HEK293 (cell line): ENCODE results near the gene APOBEC3B.
"Not testable (repeated sequence)": the region's sequence is repeated elsewhere in the genome, so short reads cannot be mapped to it uniquely, and the experiment has no call there.

ENCODE experiments used
- CTCF ChIA-PET: fragments of 350-600 bp; formaldehyde crosslinking; extraction: SDS; loops from one replicate; lab custom pipeline; 2021; ENCODE audit warnings: antibody characterized with exemption; lab: Yijun Ruan, JAX
- POLR2A ChIA-PET: fragments of 300-600 bp; formaldehyde crosslinking; extraction: SDS; loops from one replicate; lab custom pipeline; 2020; ENCODE audit warnings: antibody characterized with exemption, inconsistent platforms; lab: Yijun Ruan, JAX
- H3K27ac ChIP-seq: fragments of 200-500 bp; sonication (Bioruptor generic); 2 replicates; pipeline ENCODE4 v1.5.1; 2014; ENCODE audit warnings: low read depth, low read length, control low read depth, inconsistent platforms; ENCODE audit errors: extremely low read depth
- H3K36me3 ChIP-seq, 2 experiments: fragments of 200-500 bp in 1 of 2; sonication (Bioruptor generic) in 1 of 2; 1 replicate in 1 of 2; 2 replicates in 1 of 2; pipeline ENCODE4 v1.5.1; 2014 to 2017; ENCODE audit warnings: inconsistent platforms in 2 of 2, low read length in 2 of 2; ENCODE audit not compliant: control insufficient read depth in 2 of 2, insufficient read depth in 1 of 2
- H3K4me1 ChIP-seq: fragments of 200-500 bp; sonication (Bioruptor generic); 2 replicates; pipeline ENCODE4 v1.5.1; 2014; ENCODE audit warnings: mild to moderate bottlenecking, low read length, inconsistent platforms; ENCODE audit not compliant: control insufficient read depth, insufficient read depth
- H3K4me3 ChIP-seq: 2 replicates; pipeline ENCODE4 v1.5.1; 2011; ENCODE audit warnings: low read depth, mild to moderate bottlenecking, control low read depth, low read length, moderate library complexity
- H3K9me3 ChIP-seq: fragments of 200-500 bp; sonication (Bioruptor generic); 2 replicates; pipeline ENCODE4 v1.5.1; 2014; ENCODE audit warnings: low read depth, low read length, inconsistent platforms; ENCODE audit not compliant: control insufficient read depth, insufficient read depth
- FEZF1 ChIP-seq: fragments of 450-650 bp; formaldehyde crosslinking; IDR thresholded peaks from 2 replicates; pipeline ENCODE4 v1.5.1; 2016; ENCODE audit warnings: missing biosample characterization, missing genetic modification characterization
- IKZF3 ChIP-seq: fragments of 450-650 bp; IDR thresholded peaks from 2 replicates; pipeline ENCODE4 v1.5.0; 2018; ENCODE audit warnings: missing biosample characterization, mild to moderate bottlenecking, missing genetic modification characterization, moderate library complexity
- KLF16 ChIP-seq: fragments of 450-650 bp; formaldehyde crosslinking; IDR thresholded peaks from 2 replicates; pipeline ENCODE4 v1.5.1; 2017; ENCODE audit warnings: missing biosample characterization, missing genetic modification characterization
- SCRT2 ChIP-seq: fragments of 450-650 bp; formaldehyde crosslinking; IDR thresholded peaks from 2 replicates; pipeline ENCODE4 v1.5.1; 2016; ENCODE audit warnings: missing biosample characterization, missing genetic modification characterization
- YY1 ChIP-seq: fragments of 450-650 bp; formaldehyde crosslinking; IDR thresholded peaks from 2 replicates; pipeline ENCODE4 v1.5.1; 2018; ENCODE audit warnings: missing biosample characterization, missing genetic modification characterization
- ZBTB17 ChIP-seq: fragments of 450-650 bp; formaldehyde crosslinking; IDR thresholded peaks from 2 replicates; pipeline ENCODE4 v1.5.1; 2016; ENCODE audit warnings: missing biosample characterization, missing genetic modification characterization
- ZBTB21 ChIP-seq: fragments of 450-650 bp; formaldehyde crosslinking; IDR thresholded peaks from 2 replicates; pipeline ENCODE4 v1.5.1; 2017; ENCODE audit warnings: missing biosample characterization, missing genetic modification characterization
- ZIC2 ChIP-seq: fragments of 450-650 bp; formaldehyde crosslinking; IDR thresholded peaks from 2 replicates; pipeline ENCODE4 v1.5.1; 2016; ENCODE audit warnings: missing biosample characterization, missing genetic modification characterization
- ZNF202 ChIP-seq: fragments of 450-650 bp; formaldehyde crosslinking; IDR thresholded peaks from 2 replicates; pipeline ENCODE4 v1.5.1; 2016; ENCODE audit warnings: missing biosample characterization, missing genetic modification characterization, borderline replicate concordance
- ZNF24 ChIP-seq: fragments of 450-650 bp; formaldehyde crosslinking; IDR thresholded peaks from 2 replicates; pipeline ENCODE4 v1.5.1; 2016; ENCODE audit warnings: missing biosample characterization, missing genetic modification characterization
- ZNF274 ChIP-seq, 2 experiments: fragments of 200-500 bp in 1 of 2; fragments of 450-650 bp in 1 of 2; sonication (Bioruptor generic) in 1 of 2; formaldehyde crosslinking in 1 of 2; IDR thresholded peaks; 2 replicates each; pipeline versions ENCODE4 v1.5.1 to v1.6.1; 2014 to 2016; ENCODE audit warnings: borderline replicate concordance in 1 of 2, inconsistent platforms in 1 of 2, low read length in 1 of 2, missing biosample characterization in 1 of 2, missing genetic modification characterization in 1 of 2
- ZNF416 ChIP-seq: fragments of 450-650 bp; formaldehyde crosslinking; IDR thresholded peaks from 2 replicates; pipeline ENCODE4 v1.5.1; 2016; ENCODE audit warnings: missing biosample characterization, missing genetic modification characterization
- ZNF600 ChIP-seq: fragments of 450-650 bp; formaldehyde crosslinking; IDR thresholded peaks from 2 replicates; pipeline ENCODE4 v1.5.1; 2016; ENCODE audit warnings: missing biosample characterization, missing genetic modification characterization
- ZNF626 ChIP-seq: fragments of 450-650 bp; sonication (Bioruptor Pico); formaldehyde crosslinking; IDR thresholded peaks from 2 replicates; pipeline ENCODE4 v1.5.1; 2018; ENCODE audit warnings: missing biosample characterization, missing genetic modification characterization, inconsistent platforms
- ZNF701 ChIP-seq: fragments of 450-650 bp; formaldehyde crosslinking; IDR thresholded peaks from 2 replicates; pipeline ENCODE4 v1.5.1; 2016; ENCODE audit warnings: missing biosample characterization, missing genetic modification characterization
- ZNF776 ChIP-seq: fragments of 450-650 bp; formaldehyde crosslinking; IDR thresholded peaks from 2 replicates; pipeline ENCODE4 v1.5.0; 2017; ENCODE audit warnings: missing biosample characterization, missing genetic modification characterization, borderline replicate concordance
- ZNF837 ChIP-seq: fragments of 450-650 bp; formaldehyde crosslinking; IDR thresholded peaks from 2 replicates; pipeline ENCODE4 v1.5.1; 2016; ENCODE audit warnings: missing biosample characterization, missing genetic modification characterization
- TF ChIP-seq, protein P1 (sequence below): fragments of 450-650 bp; formaldehyde crosslinking; IDR thresholded peaks from 2 replicates; pipeline ENCODE4 v1.5.1; 2016; ENCODE audit warnings: missing biosample characterization, missing genetic modification characterization, borderline replicate concordance
- TF ChIP-seq, protein P2 (sequence below): sonication (generic); formaldehyde crosslinking; IDR thresholded peaks from 2 replicates; pipeline ENCODE4 v1.8.1; 2022; ENCODE audit warnings: mild to moderate bottlenecking, moderate library complexity, missing genetic modification reagents
- TF ChIP-seq, protein P3 (sequence below): fragments of 450-650 bp; formaldehyde crosslinking; IDR thresholded peaks from 2 replicates; pipeline ENCODE4 v1.5.1; 2016; ENCODE audit warnings: missing biosample characterization, missing genetic modification characterization, borderline replicate concordance

APOBEC3B gene

DNA sequence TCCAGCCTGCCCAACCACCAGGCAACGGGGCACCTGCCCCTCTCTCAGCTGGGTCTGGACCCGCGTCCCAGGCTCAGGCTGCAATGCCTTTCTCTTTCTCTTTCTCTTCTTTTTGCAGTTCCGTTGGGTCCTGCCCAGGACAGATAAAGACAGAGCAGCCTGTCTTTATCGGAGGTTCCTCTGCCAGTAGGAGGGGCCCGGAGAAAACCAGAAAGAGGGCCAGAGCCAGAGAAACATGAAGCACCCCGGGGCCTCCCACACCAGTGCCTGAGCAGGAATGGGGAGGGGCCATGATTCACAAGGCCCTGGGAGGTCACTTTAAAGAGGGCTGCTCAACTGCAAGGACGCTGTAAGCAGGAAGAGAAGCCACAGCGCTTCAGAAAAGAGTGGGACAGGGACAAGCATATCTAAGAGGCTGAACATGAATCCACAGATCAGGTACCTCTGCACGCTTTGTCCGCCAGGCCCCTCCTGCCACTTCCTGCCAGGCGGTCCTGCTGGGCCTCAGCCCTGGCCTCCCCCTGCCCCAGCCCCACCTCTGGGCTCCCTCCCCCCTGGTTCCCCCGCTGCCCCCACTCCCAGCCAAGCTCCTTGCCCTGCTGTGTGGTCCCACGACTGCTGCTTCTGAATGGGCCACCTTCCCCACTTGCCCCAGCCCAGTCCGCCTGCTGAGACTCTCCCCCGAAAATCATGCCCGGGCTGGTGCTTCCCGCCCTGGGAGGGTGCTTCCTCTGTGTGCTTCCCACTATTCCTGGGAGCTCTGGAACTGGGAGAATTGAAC lies 32.0 kb downstream of the APOBEC3B start, which contains the start of gene APOBEC3C (continued):
- TF ChIP-seq ZNF600 (tag by site-specific recombination) (0 out of 2 replicates have a peak, but pooled peaks have one; percentile 16), KLF16 (tag by site-specific recombination) (no peak), YY1 (0 out of 2 replicates have a peak, but pooled peaks have one; percentile 21), SCRT2 (tag by site-specific recombination) (no peak), IKZF3 (tag by site-specific recombination) (peak; percentile 83), ZNF776 (no peak), ZNF416 (tag by site-specific recombination) (no peak)
- TF ChIP-seq, protein P1, sequence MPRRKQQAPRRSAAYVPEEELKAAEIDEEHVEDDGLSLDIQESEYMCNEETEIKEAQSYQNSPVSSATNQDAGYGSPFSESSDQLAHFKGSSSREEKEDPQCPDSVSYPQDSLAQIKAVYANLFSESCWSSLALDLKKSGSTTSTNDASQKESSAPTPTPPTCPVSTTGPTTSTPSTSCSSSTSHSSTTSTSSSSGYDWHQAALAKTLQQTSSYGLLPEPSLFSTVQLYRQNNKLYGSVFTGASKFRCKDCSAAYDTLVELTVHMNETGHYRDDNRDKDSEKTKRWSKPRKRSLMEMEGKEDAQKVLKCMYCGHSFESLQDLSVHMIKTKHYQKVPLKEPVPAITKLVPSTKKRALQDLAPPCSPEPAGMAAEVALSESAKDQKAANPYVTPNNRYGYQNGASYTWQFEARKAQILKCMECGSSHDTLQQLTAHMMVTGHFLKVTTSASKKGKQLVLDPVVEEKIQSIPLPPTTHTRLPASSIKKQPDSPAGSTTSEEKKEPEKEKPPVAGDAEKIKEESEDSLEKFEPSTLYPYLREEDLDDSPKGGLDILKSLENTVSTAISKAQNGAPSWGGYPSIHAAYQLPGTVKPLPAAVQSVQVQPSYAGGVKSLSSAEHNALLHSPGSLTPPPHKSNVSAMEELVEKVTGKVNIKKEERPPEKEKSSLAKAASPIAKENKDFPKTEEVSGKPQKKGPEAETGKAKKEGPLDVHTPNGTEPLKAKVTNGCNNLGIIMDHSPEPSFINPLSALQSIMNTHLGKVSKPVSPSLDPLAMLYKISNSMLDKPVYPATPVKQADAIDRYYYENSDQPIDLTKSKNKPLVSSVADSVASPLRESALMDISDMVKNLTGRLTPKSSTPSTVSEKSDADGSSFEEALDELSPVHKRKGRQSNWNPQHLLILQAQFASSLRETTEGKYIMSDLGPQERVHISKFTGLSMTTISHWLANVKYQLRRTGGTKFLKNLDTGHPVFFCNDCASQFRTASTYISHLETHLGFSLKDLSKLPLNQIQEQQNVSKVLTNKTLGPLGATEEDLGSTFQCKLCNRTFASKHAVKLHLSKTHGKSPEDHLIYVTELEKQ (tag by site-specific recombination): no peak
- TF ChIP-seq, protein P2, sequence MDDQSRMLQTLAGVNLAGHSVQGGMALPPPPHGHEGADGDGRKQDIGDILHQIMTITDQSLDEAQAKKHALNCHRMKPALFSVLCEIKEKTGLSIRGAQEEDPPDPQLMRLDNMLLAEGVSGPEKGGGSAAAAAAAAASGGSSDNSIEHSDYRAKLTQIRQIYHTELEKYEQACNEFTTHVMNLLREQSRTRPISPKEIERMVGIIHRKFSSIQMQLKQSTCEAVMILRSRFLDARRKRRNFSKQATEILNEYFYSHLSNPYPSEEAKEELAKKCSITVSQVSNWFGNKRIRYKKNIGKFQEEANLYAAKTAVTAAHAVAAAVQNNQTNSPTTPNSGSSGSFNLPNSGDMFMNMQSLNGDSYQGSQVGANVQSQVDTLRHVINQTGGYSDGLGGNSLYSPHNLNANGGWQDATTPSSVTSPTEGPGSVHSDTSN (CRISPR knock-in tag): 0 out of 2 replicates have a peak, but pooled peaks have one; percentile 31

DNA sequence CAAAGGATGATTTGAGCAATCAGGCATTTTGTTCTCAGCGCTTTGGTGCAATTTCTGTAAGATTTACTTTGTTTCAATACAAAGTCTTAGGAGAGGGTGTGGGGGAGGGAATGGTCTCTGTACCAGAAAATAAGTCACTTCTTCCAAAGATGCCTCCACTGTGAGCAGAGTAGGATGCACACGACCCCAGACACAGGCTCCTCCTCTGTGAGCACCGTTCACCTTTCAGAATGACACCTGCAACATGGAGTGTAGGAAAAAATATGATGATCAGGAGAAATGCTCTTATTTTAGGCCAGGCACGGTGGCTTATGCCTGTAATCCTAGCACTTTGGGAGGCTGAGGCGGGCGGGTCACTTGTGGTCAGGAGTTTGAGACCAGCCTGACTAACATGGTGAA lies 32.6 kb downstream of the APOBEC3B start:
- Histone ChIP-seq H3K27ac (peak overlapping the region; percentile 85), H3K36me3 (peaks cover 0 to 17% of the 10 kb centered on the region in 2 experiments; a peak in 2 of 3 replicates), H3K4me3 (peak overlapping the region; percentile 53)
- CTCF ChIA-PET: interaction anchor here (0.6 to 3.4 kb wide), 5 partner anchors 11 to 825 kb away, joined by 3 to 15 read pairs (median 4); no protein-coding TSS in a partner anchor
- POLR2A ChIA-PET: interaction anchor here (0.6 kb wide), 1 partner anchor 224 kb away, joined by 3 read pairs; no protein-coding TSS in a partner anchor
- H3K9me3 ChIP-seq, H3K4me1 ChIP-seq: not testable (repeated sequence)

DNA sequence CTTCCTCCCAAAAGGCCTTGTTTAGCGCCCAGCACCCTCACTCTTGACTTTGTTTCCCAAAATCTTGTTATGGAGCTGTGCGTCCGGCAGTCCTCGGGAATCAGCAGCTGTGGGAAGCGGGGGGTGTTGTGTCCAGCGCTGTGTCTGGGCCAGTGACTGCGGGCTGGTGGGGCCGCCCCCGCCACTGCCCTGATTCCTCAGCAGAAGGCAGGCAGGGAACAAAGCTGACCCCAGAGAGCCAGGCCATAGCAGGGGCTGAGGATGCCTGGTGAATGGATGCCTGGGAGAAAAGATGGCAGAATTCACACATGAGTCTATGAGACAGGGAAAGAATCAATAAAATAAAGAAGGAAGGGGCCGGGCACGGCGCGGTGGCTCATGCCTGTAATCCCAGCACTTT lies 34.4 kb downstream of the APOBEC3B start:
- Histone ChIP-seq H3K27ac (no peak overlapping the region), H3K9me3 (no peaks in the 10 kb centered on the region), H3K4me3 (no peak overlapping the region), H3K4me1 (no peaks in the 10 kb centered on the region), H3K36me3 (peaks cover 0 to 17% of the 10 kb centered on the region in 2 experiments; a peak in 2 of 3 replicates)
- CTCF ChIA-PET: interaction anchor here (0.6 to 1.2 kb wide), 4 partner anchors 10 to 97 kb away, joined by 3 to 4 read pairs (median 3); no protein-coding TSS in a partner anchor
- POLR2A ChIA-PET: interaction anchor here (1.2 kb wide), 1 partner anchor 295 kb away, joined by 3 read pairs; no protein-coding TSS in a partner anchor
- TF ChIP-seq ZBTB17 (tag by site-specific recombination) (peak; percentile 97), ZNF202 (tag by site-specific recombination) (no peak)

DNA sequence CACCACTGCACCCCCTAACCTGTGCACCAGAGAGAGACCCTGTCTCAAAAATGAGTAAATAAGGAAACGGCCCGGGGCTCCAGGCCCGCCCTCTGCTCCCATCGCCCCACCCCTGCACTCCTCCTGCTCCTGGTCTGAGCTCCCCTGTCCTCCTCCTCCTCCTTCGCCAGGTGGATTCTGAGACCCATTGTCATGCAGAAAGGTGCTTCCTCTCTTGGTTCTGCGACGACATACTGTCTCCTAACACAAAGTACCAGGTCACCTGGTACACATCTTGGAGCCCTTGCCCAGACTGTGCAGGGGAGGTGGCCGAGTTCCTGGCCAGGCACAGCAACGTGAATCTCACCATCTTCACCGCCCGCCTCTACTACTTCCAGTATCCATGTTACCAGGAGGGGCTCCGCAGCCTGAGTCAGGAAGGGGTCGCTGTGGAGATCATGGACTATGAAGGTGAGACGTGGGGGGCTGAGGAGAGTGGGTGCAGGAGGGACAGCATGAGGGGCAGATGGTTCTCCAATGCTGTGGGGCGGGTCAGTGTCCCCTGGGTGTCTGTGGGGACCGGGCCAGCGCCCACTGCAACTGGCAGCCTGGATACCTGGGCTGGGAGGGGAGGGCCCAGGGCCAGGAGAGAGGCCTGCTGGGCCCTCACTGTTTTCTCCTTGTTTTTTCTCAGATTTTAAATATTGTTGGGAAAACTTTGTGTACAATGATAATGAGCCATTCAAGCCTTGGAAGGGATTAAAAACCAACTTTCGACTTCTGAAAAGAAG lies 35.6 kb downstream of the APOBEC3B start:
- H3K9me3 ChIP-seq: no peaks in the 10 kb centered on the region
- H3K36me3 ChIP-seq: peaks cover 0 to 17% of the 10 kb centered on the region in 2 experiments; a peak in 2 of 3 replicates
- ChIA-PET CTCF (interaction anchor here (1.2 kb wide), 1 partner anchor 15 kb away, joined by 3 read pairs; no protein-coding TSS in a partner anchor), POLR2A (no interaction called here)
- H3K4me3 ChIP-seq: no peak overlapping the region
- no peaks in the 10 kb centered on the region for H3K4me1 ChIP-seq
- no peak overlapping the region for H3K27ac ChIP-seq
- TF ChIP-seq ZNF626 (tag by site-specific recombination): no peak
- TF ChIP-seq, protein P3, sequence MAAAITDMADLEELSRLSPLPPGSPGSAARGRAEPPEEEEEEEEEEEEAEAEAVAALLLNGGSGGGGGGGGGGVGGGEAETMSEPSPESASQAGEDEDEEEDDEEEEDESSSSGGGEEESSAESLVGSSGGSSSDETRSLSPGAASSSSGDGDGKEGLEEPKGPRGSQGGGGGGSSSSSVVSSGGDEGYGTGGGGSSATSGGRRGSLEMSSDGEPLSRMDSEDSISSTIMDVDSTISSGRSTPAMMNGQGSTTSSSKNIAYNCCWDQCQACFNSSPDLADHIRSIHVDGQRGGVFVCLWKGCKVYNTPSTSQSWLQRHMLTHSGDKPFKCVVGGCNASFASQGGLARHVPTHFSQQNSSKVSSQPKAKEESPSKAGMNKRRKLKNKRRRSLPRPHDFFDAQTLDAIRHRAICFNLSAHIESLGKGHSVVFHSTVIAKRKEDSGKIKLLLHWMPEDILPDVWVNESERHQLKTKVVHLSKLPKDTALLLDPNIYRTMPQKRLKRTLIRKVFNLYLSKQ (tag by site-specific recombination): no peak
- TF ChIP-seq ZNF24 (tag by site-specific recombination): no peak
- TF ChIP-seq ZNF837: no peak
- TF ChIP-seq FEZF1 (tag by site-specific recombination): no peak
- no peak for TF ChIP-seq ZNF274 (IDR thresholded peaks at IDR 0.05; ENCODE audit: low read length)
- no peak for TF ChIP-seq ZNF274 (tag by site-specific recombination; IDR thresholded peaks at IDR 0.05; ENCODE audit: borderline replicate concordance)
- TF ChIP-seq ZNF776: no peak
- TF ChIP-seq ZBTB21 (tag by site-specific recombination): no peak
- no peak for TF ChIP-seq ZNF701 (tag by site-specific recombination)
- no peak for TF ChIP-seq ZIC2 (tag by site-specific recombination)
